ENCODE results near the gene CTNND2. TPM values are rescaled to one million over a fixed set of nuclear protein-coding genes. Genes with fewer than 3 reads are reported as not detected.
"Not testable (repeated sequence)": the region's sequence is repeated elsewhere in the genome, so short reads cannot be mapped to it uniquely, and the experiment has no call there.

Gene CTNND2
- total RNA-seq, 1 donor from 2014 or later: 5.4 TPM

- no peak for DNase-seq
- ATAC-seq: no peak
- intact Hi-C loops (cut with micrococcal nuclease): no loop called here
Observed at GRCh38 chr5:11130131-11130530, 774.1 kb downstream of the CTNND2 start.

- ATAC-seq: no peak
- intact Hi-C loops (cut with micrococcal nuclease): no loop called here
Observed at GRCh38 chr5:11128021-11128420, 776.2 kb downstream of the CTNND2 start.

GRCh38 chr5:11126844-11127243, 777.4 kb downstream of the CTNND2 start:
- DNase-seq (no peak), ATAC-seq (no peak)
- intact Hi-C loops (cut with micrococcal nuclease): no loop called here

More at GRCh38 chr5:11128021-11128420, 776.2 kb downstream of the CTNND2 start:
- DNase-seq: no peak

- DNase-seq (no peak), ATAC-seq (no peak)
- intact Hi-C loops (cut with micrococcal nuclease): no loop called here
Observed at GRCh38 chr5:11121885-11122284, 782.4 kb downstream of the CTNND2 start.

- no peak for DNase-seq
- peak; percentile 50 for ATAC-seq
- intact Hi-C loops (cut with micrococcal nuclease): loop anchor here (5.0 kb wide), 1 partner anchor 413 kb away; no protein-coding TSS in a partner anchor
Observed at GRCh38 chr5:11110128-11110527, 794.1 kb downstream of the CTNND2 start.

- DNase-seq (no peak), ATAC-seq (no peak)
- intact Hi-C loops (cut with micrococcal nuclease): no loop called here
Observed at GRCh38 chr5:11105696-11106095, 798.5 kb downstream of the CTNND2 start.

GRCh38 chr5:11104651-11105112, 799.6 kb downstream of the CTNND2 start:
- no peak for ATAC-seq
- intact Hi-C loops (cut with micrococcal nuclease): no loop called here

GRCh38 chr5:11104210-11104609, 800.0 kb downstream of the CTNND2 start:
- DNase-seq (no peak), ATAC-seq (no peak)
- intact Hi-C loops (cut with micrococcal nuclease): no loop called here

More at GRCh38 chr5:11104651-11105112, 799.6 kb downstream of the CTNND2 start:
- DNase-seq: no peak

GRCh38 chr5:11084111-11084510, 820.1 kb downstream of the CTNND2 start:
- intact Hi-C loops (cut with micrococcal nuclease): no loop called here
- no peak for ATAC-seq
- no peak for DNase-seq

GRCh38 chr5:11082404-11082945, 821.8 kb downstream of the CTNND2 start:
- ATAC-seq (no peak), DNase-seq (no peak)
- intact Hi-C loops (cut with micrococcal nuclease): no loop called here

GRCh38 chr5:11076945-11077613, 827.2 kb downstream of the CTNND2 start:
- intact Hi-C loops (cut with micrococcal nuclease): no loop called here
- DNase-seq (no peak), ATAC-seq (no peak)

GRCh38 chr5:11075035-11075805, 829.0 kb downstream of the CTNND2 start:
- ATAC-seq: no peak
- intact Hi-C loops (cut with micrococcal nuclease): no loop called here
- no peak for DNase-seq

GRCh38 chr5:11072568-11072967, 831.7 kb downstream of the CTNND2 start:
- DNase-seq: no peak
- ATAC-seq: no peak
- intact Hi-C loops (cut with micrococcal nuclease): no loop called here

- DNase-seq (no peak), ATAC-seq (no peak)
- intact Hi-C loops (cut with micrococcal nuclease): no loop called here
Observed at GRCh38 chr5:11072076-11072475, 832.2 kb downstream of the CTNND2 start.

- ATAC-seq: no peak
- DNase-seq: no peak
- intact Hi-C loops (cut with micrococcal nuclease): no loop called here
Observed at GRCh38 chr5:11069041-11069440, 835.2 kb downstream of the CTNND2 start.

GRCh38 chr5:11065723-11066122, 838.5 kb downstream of the CTNND2 start:
- intact Hi-C loops (cut with micrococcal nuclease); ATAC-seq; DNase-seq: not testable (repeated sequence)

GRCh38 chr5:11064763-11065450, 839.3 kb downstream of the CTNND2 start:
- DNase-seq (no peak), ATAC-seq (peak; percentile 32)
- intact Hi-C loops (cut with micrococcal nuclease): no loop called here

- intact Hi-C loops (cut with micrococcal nuclease): no loop called here
- ATAC-seq (no peak), DNase-seq (no peak)
Observed at GRCh38 chr5:11062397-11062796, 841.8 kb downstream of the CTNND2 start.

GRCh38 chr5:11056560-11056959, 847.7 kb downstream of the CTNND2 start:
- ATAC-seq (no peak), DNase-seq (no peak)
- intact Hi-C loops (cut with micrococcal nuclease): no loop called here

- DNase-seq (no peak), ATAC-seq (no peak)
- intact Hi-C loops (cut with micrococcal nuclease): no loop called here
Observed at GRCh38 chr5:11054014-11054413, 850.2 kb downstream of the CTNND2 start.

Data from left ventricle myocardium superior (tissue), 1 donor.